HG02973 (cell line): ENCODE data around the gene MTUS2.
"Not testable (repeated sequence)": the region's sequence is repeated elsewhere in the genome, so short reads cannot be mapped to it uniquely, and the experiment has no call there.

Experiments
- ATAC-seq: cut with Tn5 transposase; IDR thresholded peaks from one replicate; pipeline ENCODE4 v1.9.1; 2021; ENCODE audit warnings: moderate library complexity; ENCODE audit not compliant: unreplicated experiment

Gene MTUS2

GRCh38 chr13:29382021-29382420 lies 561.9 kb downstream of the MTUS2 start:
- ATAC-seq, result no peak

- ATAC-seq, result no peak
These were observed 563.3 kb downstream of the MTUS2 start for GRCh38 chr13:29383476-29383875.

GRCh38 chr13:29384466-29384865 lies 564.3 kb downstream of the MTUS2 start:
- no peak for ATAC-seq

GRCh38 chr13:29384871-29385270 lies 564.7 kb downstream of the MTUS2 start:
- no peak for ATAC-seq

DNA sequence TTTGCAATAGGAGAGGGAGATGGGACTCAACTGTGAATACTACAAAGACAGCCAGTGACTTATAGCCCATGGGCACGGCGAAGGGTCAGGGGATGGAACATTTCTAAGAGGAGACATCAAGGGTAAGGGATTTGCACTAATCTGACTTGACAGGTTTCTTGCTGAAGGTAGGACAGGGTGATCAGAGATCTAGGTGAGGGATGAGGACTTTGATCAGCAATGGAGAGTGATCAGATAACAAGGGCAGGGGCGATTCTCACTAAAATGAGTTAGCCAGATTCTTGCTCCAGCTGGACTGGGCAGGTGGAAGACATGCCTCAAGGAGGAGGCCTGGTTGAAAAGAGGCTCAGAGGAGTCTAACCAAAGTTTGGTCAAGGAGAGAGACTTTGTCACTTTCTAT lies 566.1 kb downstream of the MTUS2 start:
- ATAC-seq, result no peak

DNA sequence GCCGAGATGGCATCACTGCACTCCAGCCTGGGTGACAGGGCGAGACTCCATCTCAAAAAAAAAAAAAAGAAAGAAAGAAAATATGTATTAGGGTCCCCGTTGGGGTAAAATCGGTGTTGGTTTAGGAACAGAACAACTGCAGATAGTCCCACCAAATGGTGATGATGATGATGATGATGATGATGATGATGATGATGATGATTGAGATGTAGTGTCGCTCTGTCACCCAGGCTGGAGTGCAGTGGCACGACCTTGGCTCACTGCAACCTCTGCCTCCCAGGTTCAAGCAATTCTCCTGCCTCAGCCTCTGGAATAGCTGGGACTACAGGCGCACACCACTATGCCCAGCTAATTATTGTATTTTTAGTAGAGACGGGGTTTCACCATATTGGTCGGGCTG lies 570.5 kb downstream of the MTUS2 start:
- not testable (repeated sequence) for ATAC-seq

DNA sequence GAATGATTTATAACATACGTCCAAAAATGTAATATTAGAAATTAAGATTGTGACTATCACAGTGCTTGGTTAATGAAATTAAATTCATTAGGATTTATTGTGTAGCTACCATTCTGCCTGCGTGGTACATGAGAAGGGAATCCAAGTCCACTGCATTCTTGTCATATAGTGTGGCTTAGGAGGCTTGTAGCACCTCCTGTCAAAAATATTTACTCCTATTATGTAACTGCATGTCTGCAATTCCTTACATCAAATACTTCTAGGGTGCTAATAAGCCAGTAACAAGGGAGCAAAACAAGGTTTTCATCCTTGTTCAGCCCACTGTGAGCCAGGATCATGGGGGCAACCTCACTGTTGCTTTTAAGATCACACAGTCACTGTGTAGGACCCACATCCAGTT lies 576.3 kb downstream of the MTUS2 start:
- no peak for ATAC-seq

DNA sequence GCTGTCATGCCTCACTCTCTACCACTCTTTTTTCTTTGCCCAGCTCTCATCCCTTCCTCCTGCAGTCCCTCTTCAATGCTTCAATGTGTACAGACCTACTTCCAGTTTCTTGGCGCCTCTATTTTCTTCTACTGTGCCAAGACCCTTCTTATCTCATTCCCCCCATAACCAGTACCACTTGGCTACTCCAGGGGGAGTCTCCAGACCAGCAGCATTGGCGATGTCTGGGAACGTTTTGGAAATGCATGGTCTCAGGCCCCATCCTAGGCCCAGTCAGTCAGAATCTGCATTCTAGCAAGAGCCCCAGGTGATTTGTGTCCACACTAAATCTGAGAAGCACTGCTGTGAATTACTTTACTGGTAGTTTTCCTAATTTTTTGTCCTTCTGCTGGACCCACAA lies 577.1 kb downstream of the MTUS2 start:
- ATAC-seq, result no peak

GRCh38 chr13:29402166-29402636 lies 582.1 kb downstream of the MTUS2 start:
- ATAC-seq, result no peak

DNA sequence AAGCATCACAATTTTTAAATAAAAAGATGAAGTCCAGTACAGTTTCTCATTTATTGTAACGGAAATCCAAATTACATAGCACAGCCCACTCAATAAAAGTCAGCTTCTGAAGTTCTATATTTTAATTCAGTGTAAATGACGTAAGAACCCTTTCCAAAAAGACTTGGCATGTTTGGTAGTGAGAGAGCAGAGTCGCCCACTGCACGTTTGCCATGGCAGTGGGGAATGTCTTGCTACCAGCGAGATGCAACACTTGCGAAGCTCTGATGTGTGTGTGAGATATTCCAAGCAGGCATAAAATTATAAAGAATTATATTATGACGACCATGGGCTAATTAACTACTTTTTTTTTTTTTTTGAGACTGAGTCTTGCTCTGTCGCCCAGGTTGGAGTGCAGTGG lies 585.3 kb downstream of the MTUS2 start:
- no peak for ATAC-seq

- ATAC-seq, result no peak
These were observed 591.3 kb downstream of the MTUS2 start for GRCh38 chr13:29411481-29411880.

GRCh38 chr13:29418026-29418425 lies 597.9 kb downstream of the MTUS2 start:
- no peak for ATAC-seq

GRCh38 chr13:29421118-29421517 lies 601.0 kb downstream of the MTUS2 start:
- no peak for ATAC-seq

DNA sequence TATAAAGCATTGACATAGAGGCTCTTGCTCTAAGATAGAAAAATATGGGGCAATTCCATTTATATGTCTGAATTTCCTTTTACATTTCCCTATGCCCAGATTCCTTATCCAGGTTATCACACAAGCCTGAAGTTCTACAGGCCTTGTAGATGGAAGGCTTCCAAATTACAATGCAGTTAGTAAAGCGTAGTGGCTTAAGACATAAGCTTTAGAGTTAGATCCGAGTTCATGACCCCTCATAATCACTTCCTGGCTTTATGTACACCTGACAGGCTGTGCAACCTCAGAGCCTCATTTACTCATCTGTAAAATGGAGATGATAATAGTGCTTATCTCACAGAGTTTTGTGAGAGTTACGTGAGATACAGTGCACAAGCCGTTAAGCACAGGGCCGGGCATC lies 601.9 kb downstream of the MTUS2 start:
- ATAC-seq, result no peak

DNA sequence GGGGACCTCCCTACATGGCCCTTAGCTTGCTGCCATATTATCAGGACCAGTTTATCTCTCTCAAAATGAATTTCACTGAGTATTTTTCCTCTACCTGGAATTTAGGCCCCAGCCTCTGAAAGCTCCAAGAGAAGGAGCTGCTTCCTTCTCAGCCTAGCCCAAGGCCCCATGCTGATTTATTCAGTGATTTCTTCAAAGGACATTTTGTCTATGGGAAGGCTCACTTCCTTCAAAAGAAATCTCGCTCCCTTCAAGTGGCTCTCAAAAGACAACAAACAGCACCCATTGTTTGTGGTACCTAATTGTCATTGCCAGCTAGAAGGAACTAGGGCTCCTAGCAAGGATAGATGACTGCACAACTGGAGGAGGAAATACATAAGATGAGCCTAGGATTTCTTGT lies 602.9 kb downstream of the MTUS2 start:
- no peak for ATAC-seq

GRCh38 chr13:29427937-29428309 lies 607.8 kb downstream of the MTUS2 start:
- no peak for ATAC-seq

DNA sequence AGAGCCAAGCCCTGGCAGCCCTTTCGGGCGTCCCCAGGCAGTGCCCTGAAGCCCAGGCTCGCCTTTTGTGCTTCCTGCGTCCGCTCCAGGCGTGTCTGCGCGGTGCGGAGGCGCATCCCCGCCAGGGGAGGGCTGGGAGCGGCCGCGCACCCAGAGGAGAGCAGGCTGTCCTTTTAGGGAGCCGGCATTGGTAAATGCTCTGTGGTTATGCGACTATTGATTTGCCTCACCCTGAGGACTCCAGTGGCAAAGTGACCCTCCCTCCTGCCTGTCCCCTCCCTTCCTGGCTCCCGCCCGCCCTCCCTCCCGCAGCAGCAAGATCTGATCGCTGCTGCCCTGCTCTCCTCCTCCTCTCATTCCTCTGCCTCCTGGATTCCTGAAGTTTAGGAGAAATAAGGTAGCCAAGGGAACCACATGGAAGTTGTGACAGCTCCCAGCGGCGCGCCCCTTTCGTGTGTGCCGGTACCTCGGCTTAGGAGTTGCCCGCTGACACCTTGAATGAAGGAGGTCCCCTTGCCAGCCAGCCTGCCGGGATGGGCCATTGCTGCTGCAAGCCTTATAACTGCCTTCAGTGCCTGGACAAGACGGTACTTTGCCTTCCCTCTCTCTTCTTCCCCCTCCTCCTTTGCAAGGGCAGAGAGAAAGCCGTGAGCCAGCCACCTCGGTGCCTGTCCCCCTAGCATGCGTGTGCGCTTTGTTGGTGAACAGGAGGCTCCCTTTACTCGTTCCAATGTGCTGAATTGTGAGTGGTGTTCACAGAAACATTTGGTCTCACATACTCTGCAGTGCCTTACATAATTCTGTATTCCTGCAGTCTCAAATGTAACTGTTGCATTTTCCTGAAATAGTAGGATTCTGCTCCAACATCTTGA lies 608.4 kb downstream of the MTUS2 start:
- no peak for ATAC-seq

- ATAC-seq, result no peak
These were observed 609.3 kb downstream of the MTUS2 start for GRCh38 chr13:29429286-29429900.

DNA sequence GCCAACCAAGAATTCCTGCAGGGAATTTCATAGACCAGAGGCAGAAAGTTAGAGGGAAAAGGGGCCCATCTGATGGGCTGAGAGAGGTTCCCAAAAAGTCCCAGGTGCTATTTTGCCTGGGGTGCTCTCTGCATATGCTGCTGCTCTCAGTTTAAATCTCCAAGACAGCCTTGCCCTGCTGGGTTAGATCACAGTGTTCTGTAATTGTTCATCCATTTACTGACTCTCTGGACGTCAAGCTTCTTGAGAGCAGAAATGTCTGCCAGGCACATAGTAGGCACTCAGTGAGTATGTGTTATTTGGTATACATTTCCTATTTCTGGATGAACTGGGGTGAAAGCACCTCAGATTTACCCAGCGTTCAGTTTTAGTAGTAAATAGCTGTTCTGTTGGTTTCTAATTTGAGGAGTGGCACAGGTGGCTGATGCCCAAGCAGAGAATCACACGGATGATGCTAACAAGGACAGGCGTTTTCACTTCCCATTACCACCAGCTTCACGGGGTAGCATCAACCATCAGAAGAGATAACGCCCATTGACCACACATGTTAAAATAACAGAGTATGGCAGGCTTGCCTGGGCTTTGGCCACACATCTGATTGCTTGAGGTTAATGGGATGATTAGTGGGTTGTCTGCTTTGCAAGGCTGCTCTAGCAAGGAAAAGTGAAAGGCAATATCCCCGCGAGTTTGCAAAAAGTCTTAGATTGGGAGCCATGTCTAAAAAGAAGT lies 614.2 kb downstream of the MTUS2 start:
- ATAC-seq, result no peak

- ATAC-seq, result no peak
These were observed 615.2 kb downstream of the MTUS2 start for GRCh38 chr13:29435125-29435911.

DNA sequence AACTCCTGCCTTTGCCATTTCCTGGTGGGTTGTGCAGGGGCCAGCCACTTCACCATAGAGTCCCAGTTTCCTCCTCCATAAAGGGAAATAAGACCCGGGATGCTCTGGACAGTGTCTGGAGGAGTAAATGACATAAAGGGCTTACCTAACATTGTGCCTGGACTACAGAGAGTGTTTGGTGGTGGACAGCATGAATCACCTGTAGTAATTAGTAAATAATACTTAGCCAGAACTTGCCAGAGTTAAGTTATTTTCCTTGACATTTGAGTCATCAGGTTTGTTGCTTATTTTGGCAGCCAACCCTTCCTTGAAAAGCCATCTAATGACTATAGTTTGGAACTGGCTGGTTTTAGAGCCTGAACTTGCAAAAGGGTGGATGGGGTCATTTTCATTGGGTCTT lies 616.2 kb downstream of the MTUS2 start:
- no peak for ATAC-seq
